ENCODE results near the gene CNDP2. TPM values are rescaled to one million over a fixed set of nuclear protein-coding genes. Genes with fewer than 3 reads are reported as not detected.
A peak's percentile ranks its signal among the peaks of the same experiment; 100 is the strongest.

Gene CNDP2
- total and polyA plus RNA-seq, 2 of the 13 experiments (the other 11 are each of a cell fraction or from before 2014, with no cell fraction given) = 64.7 to 80.8 TPM

GRCh38 chr18:74496508-74497323 lies 553 bp downstream of the CNDP2 start (continued):
- TF ChIP-seq ZNF709 (CRISPR knock-in tag; IDR thresholded peaks at IDR 0.05) (peak; percentile 73; the same call in 1 of the 2 replicates), ZNF383 (CRISPR knock-in tag; IDR thresholded peaks at IDR 0.05; ENCODE audit: borderline replicate concordance) (no peak), CSRNP1 (CRISPR knock-in tag; IDR thresholded peaks at IDR 0.05) (0 out of 2 replicates have a peak, but pooled peaks have one; percentile 58), KDM1A (CRISPR knock-in tag; IDR thresholded peaks at IDR 0.05) (no peak), PLRG1 (conservative IDR thresholded peaks at IDR 0.05) (no peak), ZKSCAN5 (CRISPR knock-in tag; IDR thresholded peaks at IDR 0.05) (no peak), HMGXB4 (CRISPR knock-in tag; IDR thresholded peaks at IDR 0.05; ENCODE audit: borderline replicate concordance in 1 of 2, low read depth in 1 of 2) (peak in 1 of 2 experiments; percentile 56; a peak in 3 of 4 replicates), SKI (IDR thresholded peaks at IDR 0.05; ENCODE audit: partially characterized antibody) (no peak), ELF3 (CRISPR knock-in tag; IDR thresholded peaks at IDR 0.05) (no peak), ZNF337 (CRISPR knock-in tag; IDR thresholded peaks at IDR 0.05; ENCODE audit: borderline replicate concordance, low read depth) (no peak), CCAR2 (optimal IDR thresholded peaks at IDR 0.05; ENCODE audit: low read depth, low read length) (no peak), MBNL3 (CRISPR knock-in tag; conservative IDR thresholded peaks at IDR 0.05) (no peak), ZBTB34 (CRISPR knock-in tag; IDR thresholded peaks at IDR 0.05) (0 out of 2 replicates have a peak, but pooled peaks have one; percentile 32), POGZ (CRISPR knock-in tag; IDR thresholded peaks at IDR 0.05) (no peak), ZNF800 (CRISPR knock-in tag; IDR thresholded peaks at IDR 0.05) (no peak), ZNF329 (CRISPR knock-in tag; IDR thresholded peaks at IDR 0.05; ENCODE audit: low read depth) (no peak), ZNF256 (CRISPR knock-in tag; conservative IDR thresholded peaks at IDR 0.05) (no peak), PAF1 (CRISPR knock-in tag; IDR thresholded peaks at IDR 0.05) (no peak), ZNF230 (CRISPR knock-in tag; IDR thresholded peaks at IDR 0.05) (no peak; the same call in none of the 2 replicates), ZNF564 (CRISPR knock-in tag; IDR thresholded peaks at IDR 0.05) (no peak), ZNF891 (CRISPR knock-in tag; IDR thresholded peaks at IDR 0.05) (peak; percentile 53; the same call in 1 of the 2 replicates), SMC3 (IDR thresholded peaks at IDR 0.05; ENCODE audit: low read length) (no peak), ISX (CRISPR knock-in tag; conservative IDR thresholded peaks at IDR 0.05) (no peak), ZNF75D (CRISPR knock-in tag; IDR thresholded peaks at IDR 0.05; ENCODE audit: borderline replicate concordance) (no peak)

Data from HepG2 (cell line).